K562 (cell line): ENCODE results near the gene HIKESHI. TPM values are rescaled to one million over a fixed set of nuclear protein-coding genes. Genes with fewer than 3 reads are reported as not detected.

Experiments used
- ATF7 ChIP-seq: fragments of 450-650 bp; IDR thresholded peaks from 2 replicates; pipeline ENCODE4 v1.7.1; 2014; ENCODE audit warnings: mild to moderate bottlenecking, moderate library complexity
- DEAF1 ChIP-seq: fragments of 450-650 bp; formaldehyde crosslinking; IDR thresholded peaks from 2 replicates; pipeline ENCODE4 v1.4.0; 2020; ENCODE audit warnings: mild to moderate bottlenecking, moderate library complexity
- GABPB1 ChIP-seq: sonication (generic); formaldehyde crosslinking; IDR thresholded peaks from 2 replicates; pipeline ENCODE4 v1.8.0; 2022; ENCODE audit warnings: mild to moderate bottlenecking, missing genetic modification reagents
- HBP1 ChIP-seq: fragments of 450-650 bp; formaldehyde crosslinking; IDR thresholded peaks from 2 replicates; pipeline ENCODE4 v1.4.0; 2022; ENCODE audit warnings: missing genetic modification characterization
- MAFG ChIP-seq: fragments of 450-650 bp; conservative IDR thresholded peaks from 2 replicates; pipeline ENCODE4 v1.6.1; 2016; ENCODE audit warnings: missing genetic modification characterization, missing compliant biosample characterization
- SP2 ChIP-seq: IDR thresholded peaks from 2 replicates; pipeline ENCODE4 v1.6.1; 2011; ENCODE audit warnings: mild to moderate bottlenecking, low read depth, low read length, moderate library complexity; ENCODE audit not compliant: poor library complexity, severe bottlenecking; ENCODE audit errors: extremely low read depth
- TCF3 ChIP-seq: sonication (generic); formaldehyde crosslinking; IDR thresholded peaks from 2 replicates; pipeline ENCODE4 v1.4.0; 2020; ENCODE audit warnings: mild to moderate bottlenecking, missing genetic modification reagents
- TEAD4 ChIP-seq, 2 experiments: sonication (generic) in 1 of 2; formaldehyde crosslinking in 1 of 2; IDR thresholded peaks; 2 replicates each; pipeline versions ENCODE4 v1.6.1 to v1.8.0; 2012 to 2022; ENCODE audit warnings: borderline replicate concordance in 1 of 2, inconsistent platforms in 1 of 2, low read length in 1 of 2, mild to moderate bottlenecking in 1 of 2, missing genetic modification reagents in 1 of 2
- ZBTB26 ChIP-seq: fragments of 450-650 bp; formaldehyde crosslinking; IDR thresholded peaks from 2 replicates; pipeline ENCODE4 v1.4.0; 2022; ENCODE audit warnings: missing genetic modification characterization
- ZNF445 ChIP-seq: fragments of 250-450 bp; sonication (Bioruptor Pico); IDR thresholded peaks from 2 replicates; pipeline ENCODE4 v1.4.0; 2020; ENCODE audit warnings: low read depth, mild to moderate bottlenecking, moderate library complexity
- polyA plus RNA-seq, 8 experiments: library from polyadenylated mRNA; depleted of rRNA in 4 of 8; stranded (reverse) in 5 of 8; unstranded in 3 of 8; fragments of >200 nt; fragmentation: Nextera tagmentation in 2 of 8; fragmentation: Illumina TruSeq in 1 of 8; extraction: Ambion mirVana in 2 of 8; extraction: Trizol in 1 of 8; gene quantifications; 2 replicates each; pipeline versions ENCODE4 v1.2.1 to v1.2.3, GENCODE V29; 2011 to 2014; ENCODE audit warnings: inconsistent platforms in 1 of 8, missing spikeins in 1 of 8
- total RNA-seq, 7 experiments: library from RNA; depleted of rRNA in 6 of 7; stranded (reverse); fragments of >200 nt in 6 of 7; fragmentation: Illumina TruSeq in 2 of 7; extraction: Trizol in 2 of 7; gene quantifications; 2 replicates each; pipeline versions ENCODE4 v1.2.1 to v1.2.3, GENCODE V29; 2011 to 2021; ENCODE audit warnings: low replicate concordance in 1 of 7

Gene HIKESHI
- total and polyA plus RNA-seq, 9 of the 15 experiments (the other 6 are each of a cell fraction or from before 2014, with no cell fraction given), result 33.2 to 196 (median 62.7) TPM

DNA sequence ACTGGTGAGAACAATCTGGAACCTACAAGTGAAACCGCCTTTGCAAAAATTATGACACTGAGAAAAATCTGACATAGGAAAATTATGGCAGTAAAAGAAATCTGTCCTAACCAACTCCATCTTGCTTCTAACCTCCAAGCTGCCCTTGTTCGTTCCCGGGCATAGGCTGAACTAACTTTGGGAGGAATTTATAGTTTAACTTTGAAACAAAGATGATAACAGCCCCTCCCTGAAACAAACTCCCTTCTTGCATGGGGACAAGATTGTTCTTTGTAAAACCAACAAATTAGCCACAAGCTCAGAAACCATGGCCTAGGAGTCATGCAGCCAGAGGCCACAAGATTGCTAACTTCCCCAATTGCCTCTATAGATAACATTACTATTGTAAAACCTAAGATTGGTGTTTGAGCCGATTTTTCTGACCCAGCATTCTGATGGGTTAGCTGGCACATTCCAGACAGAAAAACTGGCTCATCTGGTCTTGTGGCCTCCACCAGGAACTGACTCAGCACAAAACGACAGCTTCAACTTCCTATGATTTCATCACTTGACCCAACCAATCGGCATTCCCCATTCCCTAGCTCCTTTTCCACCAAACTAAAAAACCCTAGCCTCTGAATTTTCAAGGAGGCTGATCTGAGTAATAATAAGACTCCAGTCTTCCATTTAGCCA is 69.0 kb downstream of the HIKESHI start (continued):
- TF ChIP-seq ZNF445 (CRISPR knock-in tag), result no peak
- 0 out of 2 replicates have a peak, but pooled peaks have one; percentile 29 for TF ChIP-seq DEAF1 (CRISPR knock-in tag)
- TF ChIP-seq TEAD4 (IDR thresholded peaks at IDR 0.05; ENCODE audit: low read length), result peak; percentile 42; the same call in 1 of the 2 replicates
- 0 out of 2 replicates have a peak, but pooled peaks have one; percentile 34 for TF ChIP-seq TEAD4 (CRISPR knock-in tag; IDR thresholded peaks at IDR 0.05; ENCODE audit: borderline replicate concordance)
- 0 out of 2 replicates have a peak, but pooled peaks have one; percentile 26 for TF ChIP-seq TCF3
- no peak for TF ChIP-seq ZBTB26 (CRISPR knock-in tag)
- TF ChIP-seq ATF7, result peak; percentile 43; the same call in 1 of the 2 replicates
- peak; percentile 93 for TF ChIP-seq MAFG (tag)
- peak; percentile 46; the same call in 1 of the 2 replicates for TF ChIP-seq GABPB1
- no peak for TF ChIP-seq HBP1 (CRISPR knock-in tag)
- TF ChIP-seq SP2, result no peak
